ENCODE results near the gene CNOT2.

CNOT2 gene

DNA sequence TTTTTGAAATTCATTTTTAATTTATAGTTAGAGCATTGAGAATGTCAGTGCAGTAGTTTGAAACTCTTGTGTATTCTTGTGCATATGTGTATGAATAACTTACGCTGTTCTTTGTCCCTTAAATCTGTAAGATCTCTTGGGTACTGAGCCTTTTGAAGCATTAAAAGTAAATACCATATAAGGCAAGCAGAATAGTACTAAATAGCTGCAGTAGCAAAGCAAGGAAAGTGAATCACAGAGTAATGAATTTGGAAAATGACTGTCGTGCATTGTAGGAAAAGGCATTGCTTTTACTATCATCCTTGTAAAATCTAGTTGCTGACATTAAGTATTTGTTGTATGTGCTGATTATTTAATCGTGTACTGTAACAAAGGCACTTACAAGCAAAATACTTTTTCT lies 12.1 kb downstream of the CNOT2 start:
- TF ChIP-seq FOXP2 (optimal IDR thresholded peaks at IDR 0.05; ENCODE audit: control extremely low read depth, extremely low read length, insufficient read depth) (no peak), POLR2AphosphoS5 (IDR thresholded peaks at IDR 0.05; ENCODE audit: borderline replicate concordance, low read depth, low read length) (no peak), EZH2 (IDR thresholded peaks at IDR 0.05) (no peak)
- Histone ChIP-seq H3K36me3 (ENCODE audit: insufficient read depth, low read length) (peaks cover 17% of the 10 kb centered on the region; the same call in 1 of the 2 replicates), H3K27ac (peak overlapping the region; percentile 70), H3K4me3 (peak overlapping the region; percentile 16; the same call in 1 of the 2 replicates), H3K9me3 (ENCODE audit: low read depth, low read length) (no peaks in the 10 kb centered on the region), H3K9ac (ENCODE audit: insufficient read length) (no peak overlapping the region)
- no peak for DNase-seq (ENCODE audit: low read depth, low spot score)

DNA sequence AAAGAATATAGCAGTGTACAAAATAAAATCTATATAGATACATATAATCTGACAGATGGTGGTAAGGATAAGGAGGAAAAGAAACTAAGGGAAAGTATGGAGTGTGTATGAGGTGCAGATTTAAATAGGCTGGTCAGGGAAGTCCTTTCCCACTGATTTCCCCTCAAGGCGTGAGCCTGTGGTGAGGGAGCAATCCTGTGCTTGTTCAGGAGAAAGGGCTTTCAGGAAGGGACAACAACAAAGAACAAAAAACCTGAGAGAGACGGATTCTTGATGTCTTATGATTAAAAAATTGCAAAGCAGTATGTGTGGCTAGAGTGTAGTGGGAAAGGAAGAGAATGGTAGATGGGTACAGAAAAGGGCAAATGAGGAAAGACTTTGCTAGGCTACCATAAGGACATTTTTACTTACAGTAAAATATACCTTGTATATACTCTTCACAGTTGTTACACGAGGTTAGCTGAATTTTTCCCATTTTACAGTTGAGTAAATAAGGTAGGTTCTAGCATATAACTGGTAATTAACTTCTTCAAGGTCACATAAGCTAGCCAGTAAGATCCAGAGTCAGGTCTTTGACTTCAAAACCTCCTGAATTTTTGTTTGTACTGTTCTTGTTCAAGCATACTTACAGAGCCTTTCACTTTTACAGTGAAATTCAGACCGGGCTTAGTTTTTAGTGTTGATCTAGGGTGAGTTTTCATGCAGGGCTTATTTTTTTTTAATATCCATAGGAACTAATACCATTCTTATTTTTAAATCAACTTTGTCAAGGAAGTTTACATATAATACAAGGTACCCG lies 15.6 kb downstream of the CNOT2 start:
- TF ChIP-seq EZH2 (IDR thresholded peaks at IDR 0.05) (no peak), FOXP2 (optimal IDR thresholded peaks at IDR 0.05; ENCODE audit: control extremely low read depth, extremely low read length, insufficient read depth) (no peak), POLR2AphosphoS5 (IDR thresholded peaks at IDR 0.05; ENCODE audit: borderline replicate concordance, low read depth, low read length) (no peak)
- H3K4me3 ChIP-seq = no peak overlapping the region
- H3K9ac ChIP-seq (ENCODE audit: insufficient read length) = no peak overlapping the region
- no peak overlapping the region for H3K27ac ChIP-seq
- peaks cover 23% of the 10 kb centered on the region for H3K36me3 ChIP-seq (ENCODE audit: insufficient read depth, low read length)
- DNase-seq (ENCODE audit: low read depth, low spot score) = no peak
- no peaks in the 10 kb centered on the region for H3K9me3 ChIP-seq (ENCODE audit: low read depth, low read length)

DNA sequence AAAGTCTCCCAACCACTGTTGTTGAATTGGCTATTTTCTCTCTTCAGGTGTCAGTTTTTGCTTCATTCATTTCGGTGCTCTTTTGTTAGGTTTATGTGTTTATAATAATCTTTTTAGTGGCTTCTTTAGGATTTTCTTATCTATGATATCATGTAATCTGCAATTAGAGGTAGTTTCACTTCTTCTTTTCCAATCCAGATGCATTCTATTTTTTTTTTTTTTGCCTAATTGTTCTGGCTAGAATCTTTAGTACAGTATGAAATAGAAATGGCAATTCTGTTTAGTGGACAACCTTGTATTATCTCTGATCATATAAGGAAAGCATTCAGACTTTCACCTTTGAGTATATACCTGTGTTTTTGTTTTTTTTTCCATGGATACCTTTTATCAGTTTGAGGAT lies 17.4 kb downstream of the CNOT2 start:
- no peaks in the 10 kb centered on the region for H3K9me3 ChIP-seq (ENCODE audit: low read depth, low read length)
- no peak for TF ChIP-seq FOXP2 (optimal IDR thresholded peaks at IDR 0.05; ENCODE audit: control extremely low read depth, extremely low read length, insufficient read depth)
- TF ChIP-seq POLR2AphosphoS5 (IDR thresholded peaks at IDR 0.05; ENCODE audit: borderline replicate concordance, low read depth, low read length) = no peak
- no peak for TF ChIP-seq EZH2 (IDR thresholded peaks at IDR 0.05)
- no peak overlapping the region for H3K4me3 ChIP-seq
- H3K27ac ChIP-seq = no peak overlapping the region
- H3K36me3 ChIP-seq (ENCODE audit: insufficient read depth, low read length) = peaks cover 23% of the 10 kb centered on the region
- DNase-seq (ENCODE audit: low read depth, low spot score) = no peak
- H3K9ac ChIP-seq (ENCODE audit: insufficient read length) = no peak overlapping the region

DNA sequence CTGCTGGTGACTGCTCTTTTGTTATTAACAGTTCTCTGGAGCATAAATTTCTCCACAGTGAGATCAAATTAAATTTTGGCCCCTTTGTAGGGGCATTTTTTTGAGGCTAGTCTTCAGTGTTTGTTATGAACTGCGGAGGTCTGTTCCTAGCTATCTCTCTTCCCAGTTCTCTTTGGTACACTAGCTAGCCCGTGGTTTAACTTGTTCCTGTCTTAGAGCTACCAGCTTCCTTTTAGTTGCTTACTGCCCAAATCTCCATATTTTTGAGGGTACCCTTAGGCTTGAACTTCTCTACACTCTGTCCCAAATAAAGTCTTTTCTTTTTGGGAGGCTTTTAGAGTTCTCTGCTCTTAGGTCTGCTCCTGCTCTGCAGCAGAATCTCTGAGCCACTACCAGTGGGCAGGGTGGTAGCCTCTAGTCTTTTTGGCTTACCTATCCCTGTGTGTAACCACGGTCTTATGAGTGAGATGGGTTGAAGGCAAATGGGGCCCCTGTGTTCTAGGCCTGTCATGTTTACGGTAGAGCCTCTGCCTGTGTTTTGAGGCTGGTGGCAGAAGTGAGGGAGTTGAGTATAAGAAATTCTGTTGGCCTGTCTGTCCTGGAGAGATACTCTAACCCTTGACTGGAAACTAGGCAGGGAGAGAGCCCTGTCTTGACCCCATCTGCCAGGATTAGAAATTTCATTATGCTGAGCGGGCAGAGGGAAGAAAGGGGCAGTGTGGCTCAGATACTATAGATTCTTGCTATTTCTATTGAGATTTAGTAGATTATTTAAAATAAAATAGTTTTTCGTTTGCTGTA lies 21.0 kb downstream of the CNOT2 start:
- no peak overlapping the region for H3K4me3 ChIP-seq
- TF ChIP-seq FOXP2 (optimal IDR thresholded peaks at IDR 0.05; ENCODE audit: control extremely low read depth, extremely low read length, insufficient read depth) (no peak), POLR2AphosphoS5 (IDR thresholded peaks at IDR 0.05; ENCODE audit: borderline replicate concordance, low read depth, low read length) (no peak), EZH2 (IDR thresholded peaks at IDR 0.05) (no peak)
- H3K9me3 ChIP-seq (ENCODE audit: low read depth, low read length) = no peaks in the 10 kb centered on the region
- H3K36me3 ChIP-seq (ENCODE audit: insufficient read depth, low read length) = peaks cover 25% of the 10 kb centered on the region
- no peak overlapping the region for H3K27ac ChIP-seq
- H3K9ac ChIP-seq (ENCODE audit: insufficient read length) = no peak overlapping the region
- no peak for DNase-seq (ENCODE audit: low read depth, low spot score)

DNA sequence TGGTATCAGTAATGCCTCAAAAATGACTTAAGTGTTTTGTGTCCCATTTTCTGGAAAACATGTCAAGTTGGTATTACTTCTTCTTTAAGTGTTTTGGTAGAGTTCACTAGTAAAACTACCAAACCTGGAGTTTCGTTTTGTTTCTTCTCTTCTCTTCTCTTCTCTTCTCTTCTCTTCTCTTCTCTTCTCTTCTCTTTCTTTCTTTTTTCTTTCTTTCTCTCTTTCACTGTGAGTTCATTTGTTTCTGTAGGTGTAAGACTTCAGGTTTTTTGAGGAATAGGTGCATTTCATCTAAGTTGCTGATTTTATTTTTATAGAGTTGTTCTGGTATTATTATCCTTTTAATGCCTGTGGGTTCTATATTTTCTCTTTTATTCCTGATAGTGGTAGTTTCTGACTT lies 21.9 kb downstream of the CNOT2 start:
- no peak for TF ChIP-seq FOXP2 (optimal IDR thresholded peaks at IDR 0.05; ENCODE audit: control extremely low read depth, extremely low read length, insufficient read depth)
- no peak for TF ChIP-seq EZH2 (IDR thresholded peaks at IDR 0.05)
- no peak for TF ChIP-seq POLR2AphosphoS5 (IDR thresholded peaks at IDR 0.05; ENCODE audit: borderline replicate concordance, low read depth, low read length)
- H3K9ac ChIP-seq (ENCODE audit: insufficient read length) = no peak overlapping the region
- no peaks in the 10 kb centered on the region for H3K9me3 ChIP-seq (ENCODE audit: low read depth, low read length)
- peaks cover 20% of the 10 kb centered on the region for H3K36me3 ChIP-seq (ENCODE audit: insufficient read depth, low read length)
- H3K27ac ChIP-seq = no peak overlapping the region
- no peak for DNase-seq (ENCODE audit: low read depth, low spot score)
- H3K4me3 ChIP-seq = no peak overlapping the region

DNA sequence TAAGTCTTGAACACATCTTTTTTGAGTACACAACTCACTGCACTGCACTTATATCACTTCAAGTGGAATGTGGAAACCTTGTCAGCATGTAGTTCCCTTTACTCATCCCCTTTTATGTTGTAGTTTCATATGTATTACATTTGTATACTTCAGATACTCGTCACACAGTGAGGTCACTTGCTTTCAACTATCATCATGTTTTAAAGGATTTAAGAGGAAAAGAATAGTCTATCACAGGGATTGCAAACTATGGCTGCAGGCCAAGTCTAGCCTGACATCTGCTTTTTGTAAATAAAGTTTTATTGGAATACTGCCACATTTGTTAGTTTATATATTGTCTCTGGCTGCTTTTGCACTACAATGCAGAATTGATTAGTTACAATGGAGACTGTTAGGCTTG lies 24.3 kb downstream of the CNOT2 start:
- Histone ChIP-seq H3K27ac (no peak overlapping the region), H3K9ac (ENCODE audit: insufficient read length) (no peak overlapping the region), H3K36me3 (ENCODE audit: insufficient read depth, low read length) (peaks cover 34% of the 10 kb centered on the region), H3K9me3 (ENCODE audit: low read depth, low read length) (no peaks in the 10 kb centered on the region), H3K4me3 (no peak overlapping the region)
- TF ChIP-seq EZH2 (IDR thresholded peaks at IDR 0.05) (no peak), POLR2AphosphoS5 (IDR thresholded peaks at IDR 0.05; ENCODE audit: borderline replicate concordance, low read depth, low read length) (no peak), FOXP2 (optimal IDR thresholded peaks at IDR 0.05; ENCODE audit: control extremely low read depth, extremely low read length, insufficient read depth) (no peak)
- no peak for DNase-seq (ENCODE audit: low read depth, low spot score)

DNA sequence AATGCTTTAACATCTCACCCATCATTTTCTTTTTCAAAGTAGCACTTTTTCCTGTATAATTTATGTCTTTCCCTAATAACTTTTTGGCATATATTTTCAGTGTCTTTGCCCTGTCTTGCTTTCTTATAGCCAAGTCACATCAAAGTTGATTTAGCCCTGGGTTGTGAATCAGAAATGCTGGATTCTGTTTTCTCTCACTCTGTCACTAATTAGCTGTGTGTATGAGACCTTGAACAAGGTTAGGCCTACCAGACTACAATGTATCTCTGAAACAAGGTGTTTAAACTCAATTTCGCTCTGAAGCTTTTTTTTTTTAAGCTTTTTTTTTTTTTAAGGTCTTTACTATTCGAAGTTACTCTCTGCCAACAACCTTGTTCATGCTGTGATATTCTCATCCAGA lies 25.7 kb downstream of the CNOT2 start:
- no peak overlapping the region for H3K4me3 ChIP-seq
- H3K36me3 ChIP-seq (ENCODE audit: insufficient read depth, low read length) = peaks cover 35% of the 10 kb centered on the region
- H3K9me3 ChIP-seq (ENCODE audit: low read depth, low read length) = no peaks in the 10 kb centered on the region; the same call in 1 of the 2 replicates
- no peak for TF ChIP-seq FOXP2 (optimal IDR thresholded peaks at IDR 0.05; ENCODE audit: control extremely low read depth, extremely low read length, insufficient read depth)
- no peak for TF ChIP-seq POLR2AphosphoS5 (IDR thresholded peaks at IDR 0.05; ENCODE audit: borderline replicate concordance, low read depth, low read length)
- no peak for TF ChIP-seq EZH2 (IDR thresholded peaks at IDR 0.05)
- H3K9ac ChIP-seq (ENCODE audit: insufficient read length) = no peak overlapping the region
- no peak overlapping the region for H3K27ac ChIP-seq
- no peak for DNase-seq (ENCODE audit: low read depth, low spot score)

DNA sequence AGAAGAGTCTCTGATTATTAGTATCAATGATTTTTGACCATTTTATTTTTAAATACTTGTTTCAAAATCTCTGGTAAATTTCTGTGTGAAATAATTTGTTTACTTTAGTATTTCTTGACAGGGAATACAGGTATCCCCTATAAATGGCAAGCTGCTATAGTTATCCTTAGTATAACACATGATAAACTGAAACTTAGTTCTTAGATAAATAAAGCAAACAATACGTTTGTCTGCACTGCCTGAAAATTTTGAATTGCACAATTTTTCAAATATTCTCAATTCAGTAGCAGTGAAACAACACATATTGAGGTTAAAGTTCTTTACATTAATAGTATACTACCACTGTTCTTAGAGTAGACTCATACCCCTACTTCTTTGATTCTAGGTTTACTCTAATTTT lies 26.9 kb downstream of the CNOT2 start:
- H3K9me3 ChIP-seq (ENCODE audit: low read depth, low read length) = peaks cover 6% of the 10 kb centered on the region; the same call in 1 of the 2 replicates
- H3K4me3 ChIP-seq = no peak overlapping the region
- DNase-seq (ENCODE audit: low read depth, low spot score) = no peak
- TF ChIP-seq POLR2AphosphoS5 (IDR thresholded peaks at IDR 0.05; ENCODE audit: borderline replicate concordance, low read depth, low read length) (no peak), FOXP2 (optimal IDR thresholded peaks at IDR 0.05; ENCODE audit: control extremely low read depth, extremely low read length, insufficient read depth) (no peak), EZH2 (IDR thresholded peaks at IDR 0.05) (no peak)
- H3K9ac ChIP-seq (ENCODE audit: insufficient read length) = no peak overlapping the region
- H3K27ac ChIP-seq = no peak overlapping the region
- peaks cover 47% of the 10 kb centered on the region for H3K36me3 ChIP-seq (ENCODE audit: insufficient read depth, low read length)
